Glutamatergic neuron (in vitro differentiated cells): ENCODE results near the gene PIEZO1. TPM values are rescaled to one million over a fixed set of nuclear protein-coding genes. Genes with fewer than 3 reads are reported as not detected.

Experiments
- DNase-seq: peaks from one replicate; pipeline ENCODE4 v3.0.0; 2022
- H3K27ac Mint-ChIP-seq: one replicate; pipeline ENCODE4 v1.8.0; 2020; ENCODE audit warnings: mild to moderate bottlenecking, mixed read lengths, inconsistent platforms; ENCODE audit not compliant: unreplicated experiment
- H3K27me3 Mint-ChIP-seq: one replicate; pipeline ENCODE4 v1.8.0; 2020; ENCODE audit warnings: mild to moderate bottlenecking, moderate library complexity, mixed read lengths, inconsistent platforms; ENCODE audit not compliant: unreplicated experiment
- H3K36me3 Mint-ChIP-seq: one replicate; pipeline ENCODE4 v1.8.0; 2020; ENCODE audit warnings: mild to moderate bottlenecking, mixed read lengths, inconsistent platforms; ENCODE audit not compliant: unreplicated experiment
- H3K4me1 Mint-ChIP-seq: one replicate; pipeline ENCODE4 v1.8.0; 2020; ENCODE audit warnings: mild to moderate bottlenecking, low read depth, mixed read lengths, inconsistent platforms; ENCODE audit not compliant: unreplicated experiment
- H3K4me3 Mint-ChIP-seq: one replicate; pipeline ENCODE4 v1.8.0; 2020; ENCODE audit warnings: mild to moderate bottlenecking, mixed read lengths, inconsistent platforms; ENCODE audit not compliant: unreplicated experiment
- H3K9me3 Mint-ChIP-seq: one replicate; pipeline ENCODE4 v1.8.0; 2020; ENCODE audit warnings: mild to moderate bottlenecking, moderate library complexity, mixed read lengths, inconsistent platforms; ENCODE audit not compliant: unreplicated experiment
- CTCF ChIP-seq: fragments of 200-600 bp; sonication (generic); IDR thresholded peaks from one replicate; pipeline ENCODE4 v1.5.0; 2021; ENCODE audit not compliant: partially characterized antibody, unreplicated experiment
- total RNA-seq: library from RNA; stranded (reverse); fragmentation: NEBNext Ultra II Directional; extraction: Animal tissue kit (Norgen Biotek cat#: 25700); gene quantifications from one replicate; pipeline ENCODE4 v1.2.1, GENCODE V29; 2021; ENCODE audit not compliant: unreplicated experiment

PIEZO1 gene
- total RNA-seq, 1 donor from 2014 or later, result 12.3 TPM

- Mint-ChIP-seq H3K4me1 (peaks cover 4% of the 10 kb centered on the region), H3K36me3 (no peaks in the 10 kb centered on the region), H3K9me3 (peaks cover 4% of the 10 kb centered on the region), H3K4me3 (no peak overlapping the region), H3K27ac (no peak overlapping the region), H3K27me3 (peaks cover 5% of the 10 kb centered on the region)
- TF ChIP-seq CTCF, result no peak
- no peak for DNase-seq
Measured at GRCh38 chr16:88722784-88723506, 62.1 kb downstream of the PIEZO1 start.

GRCh38 chr16:88721815-88722755 is 62.9 kb downstream of the PIEZO1 start:
- TF ChIP-seq CTCF, result no peak
- H3K9me3 Mint-ChIP-seq, result no peaks in the 10 kb centered on the region
- H3K4me3 Mint-ChIP-seq, result no peak overlapping the region
- no peak overlapping the region for H3K27ac Mint-ChIP-seq
- no peaks in the 10 kb centered on the region for H3K27me3 Mint-ChIP-seq
- peaks cover 3% of the 10 kb centered on the region for H3K36me3 Mint-ChIP-seq
- H3K4me1 Mint-ChIP-seq, result no peaks in the 10 kb centered on the region
- DNase-seq, result no peak

- Mint-ChIP-seq H3K36me3 (peaks cover 4% of the 10 kb centered on the region), H3K4me3 (no peak overlapping the region), H3K9me3 (no peaks in the 10 kb centered on the region), H3K27me3 (no peaks in the 10 kb centered on the region), H3K4me1 (no peaks in the 10 kb centered on the region), H3K27ac (no peak overlapping the region)
- DNase-seq, result no peak
- TF ChIP-seq CTCF, result no peak
Measured at GRCh38 chr16:88721236-88721635, 63.8 kb downstream of the PIEZO1 start.

- Mint-ChIP-seq H3K27ac (no peak overlapping the region), H3K4me1 (no peaks in the 10 kb centered on the region), H3K36me3 (peaks cover 4% of the 10 kb centered on the region), H3K27me3 (no peaks in the 10 kb centered on the region), H3K9me3 (no peaks in the 10 kb centered on the region), H3K4me3 (no peak overlapping the region)
- no peak for TF ChIP-seq CTCF
- no peak for DNase-seq
Measured at GRCh38 chr16:88720396-88720970, 64.5 kb downstream of the PIEZO1 start.

- DNase-seq, result no peak
- no peaks in the 10 kb centered on the region for H3K4me1 Mint-ChIP-seq
- H3K9me3 Mint-ChIP-seq, result no peaks in the 10 kb centered on the region
- no peak for TF ChIP-seq CTCF
- no peaks in the 10 kb centered on the region for H3K27me3 Mint-ChIP-seq
- H3K36me3 Mint-ChIP-seq, result peaks cover 4% of the 10 kb centered on the region
- no peak overlapping the region for H3K4me3 Mint-ChIP-seq
- H3K27ac Mint-ChIP-seq, result no peak overlapping the region
Measured at GRCh38 chr16:88719933-88720296, 65.1 kb downstream of the PIEZO1 start.
